H1 (cell line): ENCODE data around the gene ERFE. TPM values are rescaled to one million over a fixed set of nuclear protein-coding genes. Genes with fewer than 3 reads are reported as not detected.

Experiments used
- CTCF ChIA-PET: fragments of 300-600 bp; sonication (Branson Sonifier 250); formaldehyde crosslinking; loops from one replicate; lab custom pipeline; 2021; ENCODE audit not compliant: partially characterized antibody; lab: Charles Lee
- POLR2A ChIA-PET: fragments of 300-600 bp; sonication (Branson Sonifier 250); formaldehyde crosslinking; loops from one replicate; lab custom pipeline; 2021; ENCODE audit warnings: inconsistent platforms; ENCODE audit not compliant: partially characterized antibody; lab: Charles Lee
- DNase-seq, 2 experiments: peaks; one replicate each; pipeline versions ENCODE4 v3.0.0 to v3.0.0-alpha.2; 2010 to 2022; ENCODE audit warnings: low spot score in 2 of 2, low read depth in 1 of 2, mixed read lengths in 1 of 2
- FAIRE-seq: peaks from 2 replicates; lab custom pipeline; 2011; peaks lifted over from hg19 to GRCh38; lab: Jason Lieb, UNC
- H2AFZ ChIP-seq: 2 replicates; pipeline ENCODE4 v1.8.1; 2012; ENCODE audit warnings: low read length, inconsistent platforms
- H2AK5ac ChIP-seq: 2 replicates; pipeline ENCODE4 v1.6.1; 2013; ENCODE audit warnings: low read depth, low read length
- H2BK120ac ChIP-seq: replicated peaks from 2 replicates; pipeline ENCODE3; 2013; ENCODE audit warnings: low read depth, low read length, inconsistent platforms
- H2BK12ac ChIP-seq: 2 replicates; pipeline ENCODE4 v1.6.1; 2013; ENCODE audit warnings: low read depth, low read length
- H2BK15ac ChIP-seq: 2 replicates; pipeline ENCODE4 v1.6.1; 2013; ENCODE audit warnings: low read length
- H2BK20ac ChIP-seq: 2 replicates; pipeline ENCODE4 v1.6.1; 2013; ENCODE audit warnings: low read length
- H2BK5ac ChIP-seq: 2 replicates; pipeline ENCODE4 v1.6.1; 2013; ENCODE audit warnings: low read depth, low read length
- H3K14ac ChIP-seq: 2 replicates; pipeline ENCODE4 v1.6.1; 2013; ENCODE audit warnings: inconsistent platforms; ENCODE audit not compliant: insufficient read length
- H3K18ac ChIP-seq: 2 replicates; pipeline ENCODE4 v1.6.1; 2013; ENCODE audit warnings: low read length; ENCODE audit errors: extremely low read depth
- H3K23ac ChIP-seq: 2 replicates; pipeline ENCODE4 v1.6.1; 2013; ENCODE audit warnings: inconsistent platforms; ENCODE audit not compliant: insufficient read length
- H3K23me2 ChIP-seq: 2 replicates; pipeline ENCODE4 v1.6.1; 2013; ENCODE audit warnings: low read depth, low read length
- H3K27ac ChIP-seq: 2 replicates; pipeline ENCODE4 v1.6.1; 2011; ENCODE audit warnings: low read depth, low read length, inconsistent platforms
- H3K27me3 ChIP-seq, 4 experiments: replicated peaks in 1 of 4; 1 replicate in 1 of 4; 2 replicates in 3 of 4; pipeline versions ENCODE4 v1.6.1 to v1.8.1; 2011 to 2013; ENCODE audit warnings: low read length in 3 of 4, mild to moderate bottlenecking in 3 of 4, inconsistent platforms in 2 of 4, mixed read lengths in 2 of 4, moderate library complexity in 1 of 4; ENCODE audit not compliant: control insufficient read depth in 3 of 4, insufficient read depth in 3 of 4; ENCODE audit errors: extremely low read depth in 1 of 4
- H3K36me3 ChIP-seq, 4 experiments: 2 replicates each; pipeline versions ENCODE4 v1.6.1 to v1.8.1; 2011 to 2013; ENCODE audit warnings: mild to moderate bottlenecking in 4 of 4, low read length in 3 of 4, moderate library complexity in 2 of 4, control low read depth in 1 of 4, inconsistent platforms in 1 of 4; ENCODE audit not compliant: insufficient read depth in 4 of 4, control insufficient read depth in 2 of 4
- H3K4ac ChIP-seq: replicated peaks from 2 replicates; pipeline ENCODE3; 2013; ENCODE audit warnings: low read length, low read depth, mixed read lengths, inconsistent platforms; ENCODE audit not compliant: insufficient read length
- H3K4me1 ChIP-seq, 4 experiments: replicated peaks in 1 of 4; 1 replicate in 1 of 4; 2 replicates in 3 of 4; pipeline versions ENCODE4 v1.6.1 to v1.8.1; 2011 to 2013; ENCODE audit warnings: low read length in 3 of 4, inconsistent platforms in 2 of 4, mixed read lengths in 1 of 4; ENCODE audit not compliant: insufficient read depth in 4 of 4, control insufficient read depth in 3 of 4
- H3K4me2 ChIP-seq, 2 experiments: 2 replicates each; pipeline versions ENCODE4 v1.6.1 to v1.8.1; 2011 to 2013; ENCODE audit warnings: low read depth in 2 of 2, low read length in 2 of 2, control low read depth in 1 of 2, inconsistent platforms in 1 of 2, mild to moderate bottlenecking in 1 of 2; ENCODE audit not compliant: insufficient read depth in 1 of 2
- H3K4me3 ChIP-seq, 4 experiments: fragments of 200-600, 300-600 bp in 1 of 4; sonication (generic), shearing (Covaris generic), sonication (Bioruptor Twin) in 1 of 4; 2 replicates each; pipeline versions ENCODE4 v1.5.1 to v1.8.1; 2011 to 2016; ENCODE audit warnings: low read length in 4 of 4, low read depth in 3 of 4, control low read depth in 2 of 4, inconsistent platforms in 2 of 4, mild to moderate bottlenecking in 2 of 4, mixed read lengths in 1 of 4, moderate library complexity in 1 of 4; ENCODE audit not compliant: insufficient read depth in 2 of 4; ENCODE audit errors: extremely low read depth in 1 of 4
- H3K56ac ChIP-seq: replicated peaks from 2 replicates; pipeline ENCODE3; 2013; ENCODE audit warnings: low read depth, mild to moderate bottlenecking, mixed read lengths, low read length, inconsistent platforms; ENCODE audit not compliant: insufficient read length
- H3K79me1 ChIP-seq: 2 replicates; pipeline ENCODE4 v1.6.1; 2013; ENCODE audit warnings: low read depth, low read length, control low read depth
- H3K79me2 ChIP-seq, 2 experiments: 2 replicates each; pipeline versions ENCODE4 v1.6.1 to v1.8.1; 2012 to 2013; ENCODE audit warnings: low read length in 2 of 2, mild to moderate bottlenecking in 2 of 2, inconsistent platforms in 1 of 2; ENCODE audit not compliant: insufficient read depth in 2 of 2, control insufficient read depth in 1 of 2
- H3K9ac ChIP-seq, 4 experiments: replicated peaks in 1 of 4; 1 replicate in 1 of 4; 2 replicates in 3 of 4; pipeline versions ENCODE4 v1.6.1 to v1.8.1; 2011 to 2013; ENCODE audit warnings: low read depth in 3 of 4, low read length in 3 of 4, control low read depth in 2 of 4, mild to moderate bottlenecking in 2 of 4, moderate library complexity in 2 of 4, inconsistent platforms in 1 of 4; ENCODE audit errors: extremely low read depth in 1 of 4
- H3K9me3 ChIP-seq, 2 experiments: 2 replicates each; pipeline versions ENCODE4 v1.6.1 to v1.8.1; 2012 to 2013; ENCODE audit warnings: mild to moderate bottlenecking in 2 of 2, moderate library complexity in 2 of 2, control low read depth in 1 of 2, inconsistent platforms in 1 of 2, low read depth in 1 of 2, low read length in 1 of 2, mixed read lengths in 1 of 2; ENCODE audit not compliant: insufficient read depth in 2 of 2
- H4K20me1 ChIP-seq, 2 experiments: replicated peaks in 1 of 2; 2 replicates each; pipeline versions ENCODE3 to v1.8.1; 2011 to 2013; ENCODE audit warnings: inconsistent platforms in 2 of 2, low read length in 2 of 2, mild to moderate bottlenecking in 1 of 2; ENCODE audit not compliant: insufficient read depth in 2 of 2, control insufficient read depth in 1 of 2
- H4K5ac ChIP-seq: 2 replicates; pipeline ENCODE4 v1.6.1; 2013; ENCODE audit warnings: low read length, low read depth, mixed read lengths, inconsistent platforms; ENCODE audit not compliant: insufficient read length
- H4K8ac ChIP-seq: 2 replicates; pipeline ENCODE4 v1.8.0; 2013; ENCODE audit warnings: mild to moderate bottlenecking, moderate library complexity, low read length, inconsistent platforms; ENCODE audit not compliant: insufficient read depth; ENCODE audit errors: extremely low read depth
- H4K91ac ChIP-seq: replicated peaks from 2 replicates; pipeline ENCODE3; 2013; ENCODE audit warnings: low read length, mixed read lengths, inconsistent platforms; ENCODE audit not compliant: insufficient read length
- BACH1 ChIP-seq: IDR thresholded peaks from 2 replicates; pipeline ENCODE4 v1.6.1; 2012; ENCODE audit warnings: low read length, improper control_type of control experiment
- CREB1 ChIP-seq: IDR thresholded peaks from 2 replicates; pipeline ENCODE4 v1.6.1; 2012; ENCODE audit warnings: inconsistent platforms
- POU5F1 ChIP-seq: IDR thresholded peaks from 2 replicates; pipeline ENCODE4 v1.6.1; 2011; ENCODE audit warnings: low read depth, mild to moderate bottlenecking, low read length, moderate library complexity
- RAD21 ChIP-seq, 2 experiments: IDR thresholded peaks in 1 of 2; conservative IDR thresholded peaks in 1 of 2; 2 replicates each; pipeline ENCODE4 v1.6.1; 2011; ENCODE audit warnings: low read depth in 2 of 2, low read length in 2 of 2, improper control_type of control experiment in 1 of 2, inconsistent platforms in 1 of 2, mild to moderate bottlenecking in 1 of 2, moderate library complexity in 1 of 2
- SIN3A ChIP-seq, 2 experiments: IDR thresholded peaks in 1 of 2; conservative IDR thresholded peaks in 1 of 2; 2 replicates each; pipeline ENCODE4 v1.6.1; 2011 to 2012; ENCODE audit warnings: low read length in 2 of 2, improper control_type of control experiment in 1 of 2, low read depth in 1 of 2, mild to moderate bottlenecking in 1 of 2
- SIRT6 ChIP-seq: IDR thresholded peaks from one replicate; pipeline ENCODE4 v1.7.1; 2012; ENCODE audit warnings: low read length, inconsistent platforms
- SIX5 ChIP-seq: IDR thresholded peaks from 2 replicates; pipeline ENCODE4 v1.6.1; 2011; ENCODE audit warnings: mild to moderate bottlenecking, low read depth, low read length
- SP4 ChIP-seq: IDR thresholded peaks from 2 replicates; pipeline ENCODE4 v1.6.1; 2012; ENCODE audit warnings: low read length, inconsistent platforms
- WGBS, 2 experiments: shearing (Covaris generic) in 1 of 2; methylation state at CpG; one replicate each; pipeline versions ENCODE4 v1.1.6 to v1.1.7; 2013 to 2015; ENCODE audit warnings: low lambda C conversion rate in 2 of 2, mixed read lengths in 2 of 2, inconsistent platforms in 1 of 2, low coverage in 1 of 2, missing lambda C conversion rate in 1 of 2; ENCODE audit not compliant: insufficient replicate concordance in 2 of 2, insufficient coverage in 1 of 2, insufficient read length in 1 of 2; ENCODE audit errors: extremely low coverage in 1 of 2, missing lambda C conversion rate in 1 of 2; 5-methylcytosine and 5-hydroxymethylcytosine counted together
- polyA plus RNA-seq, 7 experiments: library from polyadenylated mRNA; depleted of rRNA in 3 of 7; stranded (reverse) in 5 of 7; unstranded in 2 of 7; fragments of >200 nt in 5 of 7; fragments of 200-250 nt in 2 of 7; gene quantifications; 1 replicate in 5 of 7; 2 replicates in 1 of 7; 4 replicates in 1 of 7; pipeline versions ENCODE4 v1.2.1 to v1.2.3, GENCODE V29; 2011 to 2013; ENCODE audit warnings: missing spikeins in 2 of 7, mixed read lengths in 2 of 7
- total RNA-seq: library from RNA; stranded (reverse); fragmentation: NEBNext Ultra II Directional; extraction: Animal tissue kit (Norgen Biotek cat#: 25700); gene quantifications from 2 replicates; pipeline ENCODE4 v1.2.1, GENCODE V29; 2021
- TF ChIP-seq, protein P1 (sequence below): IDR thresholded peaks from 2 replicates; pipeline ENCODE4 v1.6.1; 2012; ENCODE audit warnings: low read length, inconsistent platforms

The ERFE gene
- total and polyA plus RNA-seq, 2 of the 8 experiments (the other 6 are each of a cell fraction or from before 2014, with no cell fraction given) = 2.5 to 3.6 TPM

DNA sequence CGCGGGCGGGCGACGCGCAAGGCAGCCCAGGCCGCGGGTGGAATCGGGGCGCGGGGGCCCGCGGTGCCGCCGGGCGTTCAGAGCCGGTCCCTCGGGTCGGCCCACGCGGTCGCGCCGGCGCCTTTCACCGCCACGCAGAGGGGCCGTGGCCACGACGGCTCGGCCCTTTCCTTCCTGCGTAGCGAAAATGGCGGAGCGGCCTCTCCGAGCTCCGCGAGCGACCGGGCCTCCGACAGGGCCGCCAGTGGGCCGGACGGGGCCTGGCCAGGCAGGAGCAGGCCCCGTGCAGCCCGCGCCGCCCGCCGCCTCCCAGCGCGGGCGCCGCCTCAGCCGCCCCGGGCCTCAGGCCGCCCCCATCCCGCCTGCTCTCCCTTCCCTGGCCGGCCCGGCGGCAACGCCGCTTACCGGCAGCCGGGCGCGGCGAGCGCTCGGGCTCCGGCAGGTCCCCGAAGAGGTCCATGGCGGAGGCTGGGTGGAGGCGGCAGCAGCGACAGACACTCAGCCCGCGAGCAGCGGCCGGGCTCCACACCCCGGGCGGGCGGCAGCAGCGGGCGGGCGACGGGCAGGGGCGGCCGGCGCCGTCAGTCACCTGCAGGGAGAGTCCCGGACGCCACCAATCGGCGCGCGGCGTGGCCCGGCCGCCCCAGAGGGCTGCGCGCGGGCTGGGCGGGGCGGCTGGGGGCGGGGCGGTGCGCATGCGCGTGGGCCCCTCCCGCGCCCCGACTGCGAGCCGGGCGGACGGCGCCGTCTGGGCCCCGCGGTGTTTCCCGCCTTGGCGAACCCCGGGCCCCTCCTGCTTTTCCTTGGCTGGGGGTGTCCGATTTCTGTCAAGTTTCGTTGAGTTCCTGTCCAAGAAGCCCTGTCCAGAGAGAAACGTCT lies 44.6 kb downstream of the ERFE start, which contains the start of gene ILKAP:
Gene ILKAP (minus strand): TSS at position 602 of the 879 bp plus-strand sequence. CDS start 142 bp downstream, at position 460.
- Histone ChIP-seq H3K9ac (peak within 1 kb of the TSS; percentile 67 to 93 (median 78); a peak in 6 of 7 replicates), H4K5ac (peak within 1 kb of the TSS; percentile 78), H3K56ac (peak within 1 kb of the TSS; percentile 5), H3K79me1 (peaks cover 4% of the 10 kb centered on the region; the same call in 1 of the 2 replicates), H2BK120ac (no peak within 1 kb of the TSS), H2AFZ (peak within 1 kb of the TSS; percentile 95), H3K4me3 (peak within 1 kb of the TSS; percentile 65 to 94 (median 72)), H3K14ac (no peak within 1 kb of the TSS), H3K4me2 (peak within 1 kb of the TSS; percentile 92 to 97), H3K4ac (no peak within 1 kb of the TSS), H2BK12ac (no peak within 1 kb of the TSS), H3K4me1 (peaks cover 2 to 7% (median 4%) of the 10 kb centered on the region in 4 experiments; a peak in 5 of 7 replicates), H4K8ac (peak within 1 kb of the TSS; percentile 93), H2BK5ac (no peak within 1 kb of the TSS; the same call in 1 of the 2 replicates), H2BK15ac (peak within 1 kb of the TSS; percentile 81; the same call in 1 of the 2 replicates), H3K18ac (peak within 1 kb of the TSS; percentile 87), H2AK5ac (no peak within 1 kb of the TSS), H3K79me2 (peaks cover 19 to 48% of the 10 kb centered on the region in 2 experiments), H3K23me2 (peaks cover 8% of the 10 kb centered on the region; the same call in 1 of the 2 replicates), H3K9me3 (no peaks in the 10 kb centered on the region), H3K23ac (no peak within 1 kb of the TSS), H4K91ac (peak within 1 kb of the TSS; percentile 22), H3K36me3 (no peaks in the 10 kb centered on the region), H2BK20ac (no peak within 1 kb of the TSS), H3K27ac (peak within 1 kb of the TSS; percentile 59; the same call in 1 of the 2 replicates), H4K20me1 (peaks cover 7 to 12% of the 10 kb centered on the region in 2 experiments), H3K27me3 (peaks cover 0 to 6% (median 2%) of the 10 kb centered on the region in 4 experiments; a peak in 2 of 7 replicates)
- 3% methylated on average over 18 of the region's 126 CpGs; no CpG with 5 or more reads in 1 of the 2 experiments for WGBS, 2 experiments
- FAIRE-seq = no peak
- CTCF ChIA-PET = interaction anchor here (1.3 to 2.7 kb wide), 3 partner anchors 12 to 74 kb away, joined by 3 to 7 read pairs (median 4); no protein-coding TSS in a partner anchor
- DNase-seq = peak; percentile 23 to 88
- POLR2A ChIA-PET = interaction anchor here (1.0 to 1.8 kb wide), 6 partner anchors 14 to 85 kb away, joined by 3 to 8 read pairs (median 4); partner anchors contain the start of genes HES6 and PER2
- no peak for TF ChIP-seq SIX5
- TF ChIP-seq BACH1 = no peak
- TF ChIP-seq SP4 = no peak
- TF ChIP-seq SIRT6 = no peak
- no peak for TF ChIP-seq CREB1
- no peak for TF ChIP-seq POU5F1
- TF ChIP-seq, protein P1, sequence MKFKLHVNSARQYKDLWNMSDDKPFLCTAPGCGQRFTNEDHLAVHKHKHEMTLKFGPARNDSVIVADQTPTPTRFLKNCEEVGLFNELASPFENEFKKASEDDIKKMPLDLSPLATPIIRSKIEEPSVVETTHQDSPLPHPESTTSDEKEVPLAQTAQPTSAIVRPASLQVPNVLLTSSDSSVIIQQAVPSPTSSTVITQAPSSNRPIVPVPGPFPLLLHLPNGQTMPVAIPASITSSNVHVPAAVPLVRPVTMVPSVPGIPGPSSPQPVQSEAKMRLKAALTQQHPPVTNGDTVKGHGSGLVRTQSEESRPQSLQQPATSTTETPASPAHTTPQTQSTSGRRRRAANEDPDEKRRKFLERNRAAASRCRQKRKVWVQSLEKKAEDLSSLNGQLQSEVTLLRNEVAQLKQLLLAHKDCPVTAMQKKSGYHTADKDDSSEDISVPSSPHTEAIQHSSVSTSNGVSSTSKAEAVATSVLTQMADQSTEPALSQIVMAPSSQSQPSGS = no peak
- no peak for TF ChIP-seq SIN3A (conservative IDR thresholded peaks at IDR 0.05 in 1 of 2, IDR thresholded peaks at IDR 0.05 in 1 of 2; ENCODE audit: low read depth in 1 of 2, low read length in 2 of 2)
- TF ChIP-seq RAD21 (IDR thresholded peaks at IDR 0.05 in 1 of 2, conservative IDR thresholded peaks at IDR 0.05 in 1 of 2; ENCODE audit: low read depth in 2 of 2, low read length in 2 of 2) = no peak
